Activated T-helper 1 cell treated with anti-CD3 and anti-CD28 coated beads, Interleukin-12 subunit alpha, Interleukin-12 subunit beta, Interleukin-2, Interleukin-4 antibody, amounts not matched to agents 30 ng/mL and 10 ng/mL and 1 ng/mL, durations not matched to agents 14 hours and 24 hours and 36 hours (primary cell): ENCODE data around the gene AP1M1. TPM values are rescaled to one million over a fixed set of nuclear protein-coding genes. Genes with fewer than 3 reads are reported as not detected.

Source experiments
- DNase-seq: peaks from one replicate; pipeline ENCODE4 v3.0.0; 2021; ENCODE audit warnings: low spot score
- H3K27ac Mint-ChIP-seq: one replicate; pipeline ENCODE4 v1.8.0; 2021; ENCODE audit warnings: mild to moderate bottlenecking, mixed read lengths
- H3K27me3 Mint-ChIP-seq: one replicate; pipeline ENCODE4 v1.8.0; 2022; ENCODE audit warnings: mild to moderate bottlenecking, moderate library complexity, mixed read lengths; ENCODE audit not compliant: insufficient read depth
- H3K36me3 Mint-ChIP-seq: one replicate; pipeline ENCODE4 v1.8.0; 2021; ENCODE audit warnings: low read depth, mixed read lengths
- H3K4me1 Mint-ChIP-seq: one replicate; pipeline ENCODE4 v1.8.0; 2021; ENCODE audit warnings: low read depth, mixed read lengths
- H3K4me3 Mint-ChIP-seq: one replicate; pipeline ENCODE4 v1.8.0; 2021; ENCODE audit warnings: mild to moderate bottlenecking, moderate library complexity, mixed read lengths
- H3K9me3 Mint-ChIP-seq: one replicate; pipeline ENCODE4 v1.8.0; 2021; ENCODE audit warnings: mixed read lengths
- intact Hi-C: fragments of 100-400 bp; cut with micrococcal nuclease; formaldehyde crosslinking; loops from one replicate; pipeline ENCODE4 v1.15.1; 2024
- total RNA-seq: library from RNA; stranded (reverse); gene quantifications from 2 replicates; pipeline ENCODE4 v1.2.3, GENCODE V29; 2022

The AP1M1 gene
- total RNA-seq, 1 donor from 2014 or later = 116 TPM

DNA sequence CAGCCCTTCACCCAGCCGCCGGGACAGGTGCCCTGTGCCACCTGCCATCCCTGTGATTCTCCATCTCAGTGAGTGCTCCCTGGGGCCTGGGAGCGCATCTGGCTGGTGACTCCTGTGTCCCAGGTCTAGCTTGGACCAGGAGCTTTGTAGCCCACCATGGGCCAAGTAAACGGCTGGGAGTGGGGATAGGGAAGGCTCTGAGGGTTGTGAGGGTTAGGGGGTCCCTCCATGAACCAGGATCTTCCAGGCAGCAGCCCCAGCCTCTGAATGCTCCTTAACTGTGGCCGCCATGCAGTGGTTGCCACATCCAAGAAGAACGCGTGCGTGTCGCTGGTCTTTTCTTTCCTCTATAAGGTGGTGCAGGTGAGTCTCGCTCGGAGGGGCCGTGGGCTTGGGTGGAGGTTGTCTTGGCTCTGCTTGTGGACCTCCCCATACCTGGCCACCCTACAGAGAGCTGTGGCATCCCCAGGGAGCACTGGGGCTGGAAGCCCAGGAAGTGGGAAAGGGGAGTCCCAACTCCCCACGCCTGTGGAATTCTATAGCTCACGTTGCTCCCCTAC lies 8.4 kb downstream of the AP1M1 start:
- Mint-ChIP-seq H3K36me3 (peaks cover 58% of the 10 kb centered on the region), H3K27ac (peak overlapping the region; percentile 59), H3K4me3 (no peak overlapping the region), H3K9me3 (no peaks in the 10 kb centered on the region), H3K4me1 (peaks cover 42% of the 10 kb centered on the region), H3K27me3 (no peaks in the 10 kb centered on the region)
- DNase-seq = no peak
- intact Hi-C loops = no loop called here

GRCh38 chr19:16206637-16207036 lies 8.9 kb downstream of the AP1M1 start:
- H3K27ac Mint-ChIP-seq = peak overlapping the region; percentile 59
- H3K27me3 Mint-ChIP-seq = no peaks in the 10 kb centered on the region
- intact Hi-C loops = no loop called here
- peaks cover 60% of the 10 kb centered on the region for H3K36me3 Mint-ChIP-seq
- H3K4me1 Mint-ChIP-seq = peaks cover 37% of the 10 kb centered on the region
- no peak overlapping the region for H3K4me3 Mint-ChIP-seq
- no peaks in the 10 kb centered on the region for H3K9me3 Mint-ChIP-seq
- no peak for DNase-seq

GRCh38 chr19:16207063-16207462 lies 9.4 kb downstream of the AP1M1 start:
- Mint-ChIP-seq H3K4me1 (peaks cover 40% of the 10 kb centered on the region), H3K27ac (no peak overlapping the region), H3K27me3 (no peaks in the 10 kb centered on the region), H3K36me3 (peaks cover 61% of the 10 kb centered on the region), H3K9me3 (no peaks in the 10 kb centered on the region), H3K4me3 (no peak overlapping the region)
- no peak for DNase-seq
- intact Hi-C loops = no loop called here

GRCh38 chr19:16207490-16208025 lies 9.8 kb downstream of the AP1M1 start:
- Mint-ChIP-seq H3K27ac (peak overlapping the region; percentile 55), H3K4me3 (no peak overlapping the region), H3K4me1 (peaks cover 40% of the 10 kb centered on the region), H3K9me3 (no peaks in the 10 kb centered on the region), H3K27me3 (no peaks in the 10 kb centered on the region), H3K36me3 (peaks cover 62% of the 10 kb centered on the region)
- no peak for DNase-seq
- intact Hi-C loops = no loop called here

- Mint-ChIP-seq H3K36me3 (peaks cover 64% of the 10 kb centered on the region), H3K27me3 (no peaks in the 10 kb centered on the region), H3K9me3 (no peaks in the 10 kb centered on the region), H3K4me3 (no peak overlapping the region), H3K4me1 (peaks cover 40% of the 10 kb centered on the region), H3K27ac (peak overlapping the region; percentile 59)
- intact Hi-C loops = no loop called here
- DNase-seq = no peak
Measured at GRCh38 chr19:16208064-16208759, 10.5 kb downstream of the AP1M1 start.

GRCh38 chr19:16208847-16209665 lies 11.3 kb downstream of the AP1M1 start:
- DNase-seq = no peak
- no peaks in the 10 kb centered on the region for H3K9me3 Mint-ChIP-seq
- peaks cover 64% of the 10 kb centered on the region for H3K36me3 Mint-ChIP-seq
- intact Hi-C loops = no loop called here
- no peak overlapping the region for H3K27ac Mint-ChIP-seq
- peaks cover 42% of the 10 kb centered on the region for H3K4me1 Mint-ChIP-seq
- no peaks in the 10 kb centered on the region for H3K27me3 Mint-ChIP-seq
- no peak overlapping the region for H3K4me3 Mint-ChIP-seq

DNA sequence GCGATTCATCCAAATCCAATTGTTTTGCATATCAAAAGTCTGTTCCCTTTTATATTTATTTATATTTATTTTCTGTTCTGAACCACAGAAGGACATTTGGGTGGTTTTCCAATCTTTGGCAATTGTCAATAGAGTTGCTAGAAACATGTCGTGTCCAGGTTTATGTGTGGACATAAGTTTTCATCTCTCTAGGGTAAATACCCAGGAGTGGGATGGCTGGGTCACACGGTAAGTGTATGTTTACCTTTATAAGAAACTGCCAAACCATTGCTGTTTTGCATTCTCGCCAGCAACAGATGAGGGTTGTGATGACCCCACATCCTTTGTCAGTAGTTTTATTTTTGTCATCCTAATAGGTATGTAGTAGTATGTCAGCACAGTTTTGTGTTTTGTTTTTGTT lies 12.5 kb downstream of the AP1M1 start:
- Mint-ChIP-seq H3K36me3 (peaks cover 64% of the 10 kb centered on the region), H3K27me3 (no peaks in the 10 kb centered on the region), H3K4me1 (peaks cover 42% of the 10 kb centered on the region), H3K9me3 (no peaks in the 10 kb centered on the region), H3K4me3 (no peak overlapping the region), H3K27ac (no peak overlapping the region)
- no peak for DNase-seq
- intact Hi-C loops = no loop called here

- intact Hi-C loops = no loop called here
- Mint-ChIP-seq H3K9me3 (no peaks in the 10 kb centered on the region), H3K36me3 (peaks cover 64% of the 10 kb centered on the region), H3K4me1 (peaks cover 44% of the 10 kb centered on the region), H3K27ac (no peak overlapping the region), H3K27me3 (no peaks in the 10 kb centered on the region), H3K4me3 (no peak overlapping the region)
- DNase-seq = no peak
Measured at GRCh38 chr19:16213076-16213475, 15.4 kb downstream of the AP1M1 start.

DNA sequence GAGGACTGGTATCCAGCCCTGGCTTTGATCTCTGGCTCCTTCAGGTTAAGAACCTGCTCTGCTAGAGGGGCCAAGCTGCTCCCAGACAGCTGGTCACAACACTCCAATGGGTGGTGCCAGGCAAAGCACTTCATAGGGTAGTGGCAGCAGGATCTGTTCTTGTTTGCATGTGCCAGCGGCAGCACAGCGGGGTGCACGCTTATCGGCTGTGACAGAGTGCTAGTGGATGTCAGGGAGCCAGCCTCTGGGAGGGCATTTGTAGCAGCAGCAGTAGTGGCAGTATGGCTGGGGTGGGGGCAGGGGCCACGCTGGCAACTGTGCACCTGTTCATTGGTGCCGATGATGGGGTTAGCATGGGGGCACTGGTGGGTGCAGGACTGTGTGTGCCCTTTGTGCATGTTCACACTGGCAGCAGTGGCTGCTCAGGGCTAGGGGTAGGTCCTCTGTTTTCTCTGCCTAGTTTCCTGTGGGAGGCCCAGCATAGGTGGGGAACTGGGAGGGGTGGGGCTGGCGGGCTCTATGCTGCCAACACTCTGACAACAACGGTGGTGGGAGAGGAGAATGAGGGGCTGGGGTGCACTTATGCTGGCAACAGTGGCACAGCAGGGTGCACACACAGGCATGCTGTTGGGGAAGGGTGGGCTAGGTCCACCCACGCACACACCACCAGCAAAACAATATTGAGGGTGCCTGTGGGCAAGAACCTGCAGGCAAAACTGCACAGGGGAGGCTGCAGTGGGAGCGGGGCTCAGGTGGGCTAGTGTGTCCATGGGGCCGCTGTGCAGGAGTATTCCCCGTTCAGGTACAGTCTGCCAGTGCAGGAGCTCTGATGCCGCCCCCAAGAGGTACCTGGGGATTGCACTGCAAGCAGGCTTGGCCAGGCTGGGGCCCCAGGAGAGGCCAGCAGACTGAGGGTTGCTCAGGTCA lies 19.3 kb downstream of the AP1M1 start:
- H3K27ac Mint-ChIP-seq = no peak overlapping the region
- no peaks in the 10 kb centered on the region for H3K27me3 Mint-ChIP-seq
- intact Hi-C loops = no loop called here
- H3K4me1 Mint-ChIP-seq = peaks cover 32% of the 10 kb centered on the region
- peaks cover 66% of the 10 kb centered on the region for H3K36me3 Mint-ChIP-seq
- peaks cover 23% of the 10 kb centered on the region for H3K9me3 Mint-ChIP-seq
- H3K4me3 Mint-ChIP-seq = no peak overlapping the region
- DNase-seq = no peak

- intact Hi-C loops = no loop called here
- DNase-seq = no peak
- H3K4me3 Mint-ChIP-seq = no peak overlapping the region
- H3K27me3 Mint-ChIP-seq = no peaks in the 10 kb centered on the region
- peaks cover 24% of the 10 kb centered on the region for H3K4me1 Mint-ChIP-seq
- peaks cover 28% of the 10 kb centered on the region for H3K9me3 Mint-ChIP-seq
- no peak overlapping the region for H3K27ac Mint-ChIP-seq
- peaks cover 64% of the 10 kb centered on the region for H3K36me3 Mint-ChIP-seq
Measured at GRCh38 chr19:16217716-16218451, 20.2 kb downstream of the AP1M1 start.

DNA sequence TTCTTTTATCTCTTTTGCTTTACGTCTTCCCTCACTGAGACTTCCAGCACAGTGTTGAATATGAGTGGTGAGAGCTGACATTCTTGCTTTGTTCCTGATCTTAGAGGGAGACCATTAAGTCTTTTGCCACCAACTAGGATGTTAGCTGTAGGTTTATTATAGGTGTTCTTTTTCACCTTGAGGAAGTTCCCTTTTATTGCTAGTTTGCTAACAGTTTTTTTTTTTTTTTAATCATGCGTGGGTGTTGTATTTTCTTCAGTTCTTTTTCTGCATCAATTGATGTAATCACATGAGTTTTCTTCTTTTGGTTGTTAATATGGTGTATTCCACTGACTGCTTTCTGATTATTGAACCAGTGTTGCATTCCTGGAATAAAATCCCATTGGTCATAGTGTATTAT lies 21.1 kb downstream of the AP1M1 start:
- Mint-ChIP-seq H3K9me3 (peaks cover 28% of the 10 kb centered on the region), H3K36me3 (peaks cover 66% of the 10 kb centered on the region), H3K27ac (no peak overlapping the region), H3K27me3 (no peaks in the 10 kb centered on the region), H3K4me3 (no peak overlapping the region), H3K4me1 (peaks cover 19% of the 10 kb centered on the region)
- intact Hi-C loops = no loop called here
- no peak for DNase-seq

- Mint-ChIP-seq H3K4me3 (no peak overlapping the region), H3K27me3 (no peaks in the 10 kb centered on the region), H3K27ac (no peak overlapping the region), H3K4me1 (no peaks in the 10 kb centered on the region), H3K36me3 (peaks cover 57% of the 10 kb centered on the region), H3K9me3 (peaks cover 28% of the 10 kb centered on the region)
- no peak for DNase-seq
- intact Hi-C loops = no loop called here
Measured at GRCh38 chr19:16222806-16223205, 25.1 kb downstream of the AP1M1 start.
